SK-N-SH (cell line): ENCODE measurements around the gene MON2. TPM values are rescaled to one million over a fixed set of nuclear protein-coding genes. Genes with fewer than 3 reads are reported as not detected.
A peak's percentile ranks its signal among the peaks of the same experiment; 100 is the strongest.

Experiments
- CTCF ChIA-PET: fragments of 300-600, 350-600 bp; formaldehyde crosslinking; extraction: SDS; loops from one replicate; lab custom pipeline; 2021; lab: Yijun Ruan, JAX
- POLR2A ChIA-PET: fragments of 350-600 bp; sonication (Branson Sonifier 250); formaldehyde crosslinking; extraction: SDS; loops from one replicate; lab custom pipeline; 2020; ENCODE audit warnings: antibody characterized with exemption, inconsistent platforms; lab: Yijun Ruan, JAX
- DNase-seq: peaks from one replicate; pipeline ENCODE4 v3.0.0; 2012
- H2AFZ ChIP-seq: fragments of 200-600 bp; sonication (generic); 2 replicates; pipeline ENCODE4 v1.8.1; 2016; ENCODE audit warnings: antibody characterized with exemption, mild to moderate bottlenecking, low read depth
- H3F3A ChIP-seq: fragments of 200-600 bp; sonication (generic); replicated peaks from 2 replicates; pipeline ENCODE3; 2016; ENCODE audit warnings: antibody characterized with exemption, mild to moderate bottlenecking; ENCODE audit not compliant: insufficient read depth
- H3K27ac ChIP-seq, 2 experiments: fragments of 200-500 bp in 1 of 2; fragments of 200-600 bp in 1 of 2; sonication (Bioruptor generic) in 1 of 2; sonication (generic), shearing (Covaris generic) in 1 of 2; 2 replicates each; pipeline versions ENCODE4 v1.5.1 to v1.6.1; 2014 to 2016; ENCODE audit warnings: low read depth in 2 of 2, inconsistent platforms in 1 of 2, low read length in 1 of 2, mild to moderate bottlenecking in 1 of 2, mixed read lengths in 1 of 2
- H3K27me3 ChIP-seq: fragments of 200-600 bp; sonication (generic), shearing (Covaris generic); 2 replicates; pipeline ENCODE4 v1.6.1; 2016; ENCODE audit warnings: mixed run types; ENCODE audit not compliant: insufficient read depth
- H3K36me3 ChIP-seq, 2 experiments: fragments of 200-500 bp in 1 of 2; fragments of 200-600 bp in 1 of 2; sonication (Bioruptor generic) in 1 of 2; sonication (generic) in 1 of 2; replicated peaks in 1 of 2; 2 replicates each; pipeline versions ENCODE3 to v1.5.1; 2014 to 2016; ENCODE audit warnings: low read length in 1 of 2, mild to moderate bottlenecking in 1 of 2; ENCODE audit not compliant: insufficient read depth in 2 of 2, control insufficient read depth in 1 of 2
- H3K4me1 ChIP-seq, 2 experiments: fragments of 200-500 bp in 1 of 2; fragments of 200-600 bp in 1 of 2; sonication (Bioruptor generic) in 1 of 2; sonication (generic), shearing (Covaris generic) in 1 of 2; 2 replicates each; pipeline versions ENCODE4 v1.5.1 to v1.6.1; 2014 to 2016; ENCODE audit warnings: low read depth in 1 of 2, low read length in 1 of 2, mixed run types in 1 of 2; ENCODE audit not compliant: insufficient read depth in 2 of 2, control insufficient read depth in 1 of 2
- H3K4me2 ChIP-seq: fragments of 200-600 bp; sonication (generic), shearing (Covaris generic); 2 replicates; pipeline ENCODE4 v1.6.1; 2017; ENCODE audit warnings: mixed run types
- H3K4me3 ChIP-seq, 2 experiments: fragments of 200-500 bp in 1 of 2; fragments of 200-600 bp in 1 of 2; sonication (Bioruptor generic) in 1 of 2; sonication (generic), shearing (Covaris generic) in 1 of 2; 2 replicates each; pipeline versions ENCODE4 v1.5.1 to v1.8.1; 2014 to 2016; ENCODE audit warnings: low read depth in 2 of 2, inconsistent platforms in 1 of 2, low read length in 1 of 2, mild to moderate bottlenecking in 1 of 2, mixed read lengths in 1 of 2, moderate library complexity in 1 of 2
- H3K79me2 ChIP-seq: fragments of 200-600 bp; sonication (generic); 2 replicates; pipeline ENCODE4 v1.8.1; 2017; ENCODE audit warnings: mild to moderate bottlenecking; ENCODE audit not compliant: insufficient read depth
- H3K9ac ChIP-seq: fragments of 200-600 bp; sonication (generic); 2 replicates; pipeline ENCODE4 v1.6.1; 2017; ENCODE audit warnings: mixed run types
- H3K9me2 ChIP-seq: fragments of 200-600 bp; sonication (generic); 2 replicates; pipeline ENCODE4 v1.6.1; 2017; ENCODE audit warnings: mixed run types
- H3K9me3 ChIP-seq: fragments of 200-600 bp; sonication (generic); 2 replicates; pipeline ENCODE4 v1.6.1; 2017; ENCODE audit warnings: mixed run types, mild to moderate bottlenecking, moderate library complexity
- H4K20me1 ChIP-seq: fragments of 200-600 bp; sonication (generic); 2 replicates; pipeline ENCODE4 v1.6.1; 2017; ENCODE audit warnings: mild to moderate bottlenecking, mixed run types; ENCODE audit not compliant: insufficient read depth
- CHD2 ChIP-seq: fragments of 150-350 bp; IDR thresholded peaks from 2 replicates; pipeline ENCODE4 v1.6.1; 2018; ENCODE audit warnings: low read length; ENCODE audit not compliant: partially characterized antibody
- GATA2 ChIP-seq: sonication (generic); formaldehyde crosslinking; IDR thresholded peaks from 2 replicates; pipeline ENCODE4 v1.5.0; 2020; ENCODE audit warnings: mild to moderate bottlenecking, missing genetic modification reagents
- IRF3 ChIP-seq: fragments of 150-350 bp; IDR thresholded peaks from 2 replicates; pipeline ENCODE4 v1.6.1; 2016; ENCODE audit warnings: mild to moderate bottlenecking, low read depth, low read length
- JUND ChIP-seq: IDR thresholded peaks from 2 replicates; pipeline ENCODE4 v1.4.0; 2012
- MXI1 ChIP-seq: IDR thresholded peaks from 2 replicates; pipeline ENCODE4 v1.6.1; 2012; ENCODE audit warnings: mild to moderate bottlenecking, low read depth, low read length, improper control_type of control experiment
- NFIC ChIP-seq: IDR thresholded peaks from 2 replicates; pipeline ENCODE4 v1.4.0; 2012; ENCODE audit warnings: borderline replicate concordance
- PBX3 ChIP-seq: IDR thresholded peaks from 2 replicates; pipeline ENCODE4; 2012
- REST ChIP-seq: IDR thresholded peaks from 2 replicates; pipeline ENCODE4 v1.6.1; 2012; ENCODE audit warnings: mild to moderate bottlenecking, low read depth, low read length, moderate library complexity
- RXRA ChIP-seq: IDR thresholded peaks from 2 replicates; pipeline ENCODE4 v1.4.0; 2012; ENCODE audit warnings: low read depth, mild to moderate bottlenecking, borderline replicate concordance
- TAF1 ChIP-seq: IDR thresholded peaks from 2 replicates; pipeline ENCODE4 v1.6.1; 2012; ENCODE audit warnings: low read depth, mild to moderate bottlenecking, low read length, moderate library complexity, borderline replicate concordance
- TCF12 ChIP-seq: IDR thresholded peaks from 2 replicates; pipeline ENCODE4 v1.4.0; 2012
- TEAD4 ChIP-seq: IDR thresholded peaks from 2 replicates; pipeline ENCODE4 v1.4.0; 2012; ENCODE audit warnings: mild to moderate bottlenecking, borderline replicate concordance; ENCODE audit not compliant: insufficient read depth
- USF2 ChIP-seq: fragments of 150-350 bp; IDR thresholded peaks from 2 replicates; pipeline ENCODE4 v1.6.1; 2017; ENCODE audit warnings: antibody characterized with exemption, low read length, low read depth, borderline replicate concordance
- WGBS: methylation state at CpG from one replicate; pipeline ENCODE4 v1.1.6; 2017; ENCODE audit warnings: low lambda C conversion rate; 5-methylcytosine and 5-hydroxymethylcytosine counted together
- polyA plus RNA-seq, 3 experiments: library from polyadenylated mRNA; depleted of rRNA; stranded (reverse); fragments of >200 nt; gene quantifications; 2 replicates each; pipeline ENCODE4 v1.2.3, GENCODE V29; 2012

MON2 gene
- polyA plus RNA-seq, 1 of the 3 experiments (the other 2 are of a cell fraction), result 4.4 TPM

- ChIA-PET CTCF (interaction anchor here (0.9 to 1.4 kb wide), 2 partner anchors 60 to 87 kb away, joined by 3 to 4 read pairs; no protein-coding TSS in a partner anchor), POLR2A (no interaction called here)
- H2AFZ ChIP-seq, result no peak overlapping the region
- no peaks in the 10 kb centered on the region for H3F3A ChIP-seq
- H3K9me2 ChIP-seq, result no peaks in the 10 kb centered on the region
- peaks cover 23 to 45% of the 10 kb centered on the region in 2 experiments for H3K36me3 ChIP-seq
- no peaks in the 10 kb centered on the region for H4K20me1 ChIP-seq
- no peaks in the 10 kb centered on the region for H3K27me3 ChIP-seq
- no peaks in the 10 kb centered on the region for H3K9me3 ChIP-seq
- no peak for DNase-seq
- TF ChIP-seq GATA2 (CRISPR knock-in tag) (no peak), REST (no peak), TEAD4 (no peak), TAF1 (no peak)
- H3K4me3 ChIP-seq, result no peak overlapping the region
- H3K4me2 ChIP-seq, result no peak overlapping the region
- no peaks in the 10 kb centered on the region; a peak in 1 of 4 replicates for H3K4me1 ChIP-seq
- no peak overlapping the region for H3K9ac ChIP-seq
- H3K79me2 ChIP-seq, result peaks cover 4% of the 10 kb centered on the region
- no peak overlapping the region for H3K27ac ChIP-seq
Measured at GRCh38 chr12:62525271-62525670, 58.6 kb downstream of the MON2 start.

- Histone ChIP-seq H3K36me3 (peaks cover 34 to 56% of the 10 kb centered on the region in 2 experiments), H3K9me2 (no peaks in the 10 kb centered on the region), H4K20me1 (no peaks in the 10 kb centered on the region), H3K79me2 (peaks cover 4% of the 10 kb centered on the region), H3K4me3 (no peak overlapping the region), H3K27me3 (no peaks in the 10 kb centered on the region), H3K9me3 (no peaks in the 10 kb centered on the region), H3K4me2 (no peak overlapping the region), H2AFZ (no peak overlapping the region), H3K9ac (no peak overlapping the region), H3K27ac (peak overlapping the region in 1 of 2 experiments; percentile 4; a peak in 1 of 4 replicates), H3K4me1 (no peaks in the 10 kb centered on the region), H3F3A (peaks cover 13% of the 10 kb centered on the region)
- TF ChIP-seq JUND (0 out of 2 replicates have a peak, but pooled peaks have one; percentile 25), TCF12 (peak; percentile 58), MXI1 (no peak), CHD2 (no peak), USF2 (no peak), NFIC (peak; percentile 23; the same call in 1 of the 2 replicates), PBX3 (peak; percentile 47), IRF3 (no peak), RXRA (no peak)
- POLR2A ChIA-PET, result no interaction called here
- DNase-seq, result no peak
- 50% methylated on average over 1 of the region's 1 CpG for WGBS
- CTCF ChIA-PET, result interaction anchor here (1.1 kb wide), 1 partner anchor 92 kb away, joined by 3 read pairs; no protein-coding TSS in a partner anchor
Measured at GRCh38 chr12:62530596-62530995, 64.0 kb downstream of the MON2 start.
